Stimulated activated CD4-positive, alpha-beta T cell treated with anti-CD3 and anti-CD28 coated beads, Interleukin-1b, Interleukin-23, amount 100 ng/mL, for 48 hours (primary cell): ENCODE data around the gene ZNF215.
"Not testable (repeated sequence)": the region's sequence is repeated elsewhere in the genome, so short reads cannot be mapped to it uniquely, and the experiment has no call there.

Source experiments
- DNase-seq: peaks from one replicate; pipeline ENCODE4 v3.0.0-alpha.2; 2020

The ZNF215 gene

DNA sequence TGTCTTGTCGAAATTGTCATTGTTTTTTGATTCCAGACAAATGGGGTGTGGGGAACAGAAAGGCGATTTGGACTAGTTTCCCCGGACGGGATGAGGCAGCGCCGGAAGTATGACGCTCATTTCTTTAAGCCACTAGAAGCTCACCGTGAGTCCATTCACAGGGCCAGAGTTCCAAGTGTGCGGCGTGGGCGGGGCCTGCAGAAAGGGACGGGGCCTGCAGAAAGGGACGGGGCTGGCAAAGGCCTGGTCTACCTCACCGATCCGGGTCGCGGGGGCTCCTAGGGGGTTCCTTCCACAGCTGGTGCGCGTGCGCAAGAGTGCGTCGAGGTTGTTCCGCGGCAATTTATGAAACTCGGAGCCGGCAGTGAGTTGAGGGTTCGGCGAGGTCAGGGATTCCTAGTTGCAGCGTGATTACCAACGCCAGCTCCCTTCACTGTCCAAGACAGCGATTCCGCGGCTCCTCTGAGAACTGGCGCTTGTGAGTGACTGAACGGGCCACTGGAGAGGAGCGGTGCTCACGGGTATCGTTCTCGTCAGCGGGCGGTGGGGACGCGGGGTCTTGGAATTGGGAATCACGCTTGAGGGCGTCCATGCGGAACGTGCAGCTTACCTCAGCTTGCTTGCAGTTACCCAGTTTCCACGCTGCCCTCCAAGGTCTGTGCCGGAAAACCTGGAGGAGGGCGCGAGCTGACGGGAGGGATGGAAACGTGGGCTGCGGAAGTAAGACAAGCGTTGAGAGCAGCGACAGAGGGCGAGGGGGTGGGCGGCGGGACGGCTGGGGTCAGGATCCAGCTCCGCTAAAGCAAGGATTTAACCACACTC is at the start of gene ZNF215:
ZNF215 (plus strand) TSS at position 219 of the 822 bp plus-strand sequence. CDS start 5,847 bp downstream, outside the sequence.
- peak; percentile 42 for DNase-seq

DNA sequence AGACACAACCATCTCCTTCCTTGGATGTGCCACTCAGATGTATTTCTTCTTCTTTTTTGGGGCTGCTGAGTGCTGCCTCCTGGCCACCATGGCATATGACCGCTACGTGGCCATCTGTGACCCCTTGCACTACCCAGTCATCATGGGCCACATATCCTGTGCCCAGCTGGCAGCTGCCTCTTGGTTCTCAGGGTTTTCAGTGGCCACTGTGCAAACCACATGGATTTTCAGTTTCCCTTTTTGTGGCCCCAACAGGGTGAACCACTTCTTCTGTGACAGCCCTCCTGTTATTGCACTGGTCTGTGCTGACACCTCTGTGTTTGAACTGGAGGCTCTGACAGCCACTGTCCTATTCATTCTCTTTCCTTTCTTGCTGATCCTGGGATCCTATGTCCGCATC is 49.3 kb upstream of the ZNF215 start:
- no peak for DNase-seq

DNA sequence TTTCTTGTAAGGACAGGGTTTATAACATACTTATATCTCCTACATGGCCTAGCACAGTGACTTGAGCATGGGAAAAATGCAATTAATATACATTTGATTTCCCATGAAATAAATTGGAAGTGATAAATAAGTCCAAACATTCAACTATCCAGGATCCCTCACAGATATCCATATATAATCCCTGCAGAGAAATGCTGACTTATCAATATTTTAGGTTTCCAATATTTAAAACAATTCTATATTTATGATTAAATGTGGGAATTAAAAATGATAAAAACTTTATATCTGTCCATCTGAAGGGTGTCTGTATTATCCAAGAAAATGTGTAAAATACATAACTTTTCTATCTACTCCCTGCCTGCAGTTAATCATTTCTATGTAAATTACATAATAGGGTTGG is 43.5 kb upstream of the ZNF215 start:
- DNase-seq: no peak

DNA sequence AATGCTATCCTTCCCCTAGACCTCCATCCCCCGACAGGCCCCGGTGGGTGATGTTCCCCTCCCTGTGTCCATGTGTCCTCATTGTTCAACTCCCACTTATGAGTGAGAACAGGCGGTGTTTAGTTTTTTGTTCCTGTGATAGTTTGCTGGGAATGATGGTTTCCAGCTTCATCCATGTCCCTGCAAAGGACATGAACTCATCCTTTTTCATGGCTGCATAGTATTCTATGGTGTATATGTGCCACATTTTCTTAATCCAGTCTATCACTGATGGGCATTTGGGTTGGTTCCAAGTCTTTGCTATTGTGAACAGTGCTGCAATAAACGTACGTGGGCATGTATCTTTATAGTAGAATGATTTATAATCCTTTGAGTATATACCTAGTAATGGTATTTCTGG is 38.5 kb upstream of the ZNF215 start:
- DNase-seq: not testable (repeated sequence)

DNA sequence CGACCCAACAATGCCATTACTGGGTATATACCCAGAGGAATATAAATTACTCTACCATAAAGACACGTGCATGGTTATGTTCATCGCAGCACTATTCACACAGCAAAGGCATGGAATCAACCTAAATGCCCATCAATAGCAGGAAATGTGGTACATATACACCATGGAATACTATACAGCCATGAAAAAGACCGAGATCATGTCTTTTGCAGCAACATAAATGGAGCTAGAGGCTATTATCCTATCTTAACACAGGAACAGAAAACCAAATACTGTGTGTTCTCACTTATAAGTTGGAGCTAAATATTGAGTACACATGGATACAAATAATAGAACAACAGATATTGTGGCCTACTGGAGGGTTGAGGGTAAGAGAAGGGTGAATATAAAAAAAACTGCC is 37.4 kb upstream of the ZNF215 start:
- DNase-seq: no peak

DNA sequence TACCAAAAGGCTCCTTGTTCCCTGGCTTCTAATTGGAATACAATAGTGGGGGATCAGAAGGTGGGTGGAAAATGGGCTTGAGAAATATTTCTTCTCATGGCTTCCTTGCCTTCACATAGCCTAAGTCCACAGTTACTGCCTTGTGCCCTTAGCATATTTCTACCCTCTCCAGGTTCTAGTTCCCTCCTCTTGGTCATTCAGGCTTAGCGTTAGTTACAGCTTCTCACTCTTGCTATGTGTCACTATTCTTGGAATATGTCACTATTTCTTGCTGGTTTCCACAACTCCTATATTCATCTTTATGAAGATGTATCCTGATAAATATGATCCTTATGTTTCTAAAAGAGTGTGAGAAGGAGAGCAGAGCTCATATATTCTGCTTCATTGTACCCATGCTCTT is 36.4 kb upstream of the ZNF215 start:
- DNase-seq: no peak

DNA sequence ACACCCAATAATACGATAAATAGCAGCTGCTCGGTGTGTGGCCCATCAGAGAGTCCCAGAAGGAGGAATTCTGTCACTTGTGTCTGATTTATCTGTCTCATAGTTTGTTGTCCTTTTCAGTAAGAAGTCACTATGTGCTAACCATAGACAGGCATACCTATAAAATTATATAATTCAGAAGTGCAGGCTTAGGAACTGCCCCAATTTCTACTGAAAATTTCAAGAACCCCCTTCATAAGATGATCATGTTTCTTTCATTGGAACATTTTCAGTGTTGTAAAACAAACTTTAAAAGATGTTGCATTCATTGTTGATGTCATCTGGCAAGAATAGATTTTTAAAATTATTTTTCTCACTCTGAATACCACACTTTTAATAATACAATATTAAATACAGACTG is 33.8 kb upstream of the ZNF215 start, which contains the start of gene OR2D2:
OR2D2 (minus strand) TSS at position 101 of the 400 bp plus-strand sequence; CDS start at position 101, 0 bp downstream.
- DNase-seq: no peak

DNA sequence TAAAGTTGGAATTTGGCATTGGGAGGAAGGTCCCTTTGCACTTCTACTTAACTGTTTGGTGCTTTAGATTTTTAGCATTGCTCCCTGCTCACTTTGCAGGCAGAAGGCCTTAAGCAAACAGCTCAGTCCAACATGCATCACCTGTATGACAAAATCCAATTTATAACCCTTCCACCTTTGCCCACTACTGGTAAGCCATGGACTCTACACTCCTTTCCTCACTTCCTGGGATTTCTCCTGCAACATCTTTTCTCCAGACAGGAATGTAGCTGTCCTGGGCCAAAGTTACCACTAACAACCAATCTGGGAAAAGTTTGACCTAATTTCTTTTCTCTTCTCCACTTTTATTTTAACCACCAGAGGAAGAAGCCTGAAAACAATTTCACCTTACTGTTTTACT is 32.1 kb upstream of the ZNF215 start:
- no peak for DNase-seq

DNA sequence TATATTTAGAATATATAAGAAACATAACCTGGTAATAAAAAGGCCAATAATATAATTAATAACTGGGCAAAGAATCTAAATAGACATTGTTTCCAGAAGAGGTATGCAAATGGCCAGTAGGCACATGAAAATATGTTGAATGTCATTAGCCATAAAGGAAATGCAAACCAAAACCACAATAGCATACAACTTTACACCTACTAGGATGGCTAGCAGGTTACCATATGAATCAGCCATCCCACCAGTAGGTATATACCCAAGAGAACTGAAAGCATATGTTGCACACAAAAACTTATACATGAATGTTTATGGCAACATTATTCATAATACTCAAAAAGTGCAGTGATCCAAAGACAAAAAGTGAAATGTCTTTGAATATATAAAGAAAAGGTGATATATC is 31.2 kb upstream of the ZNF215 start:
- DNase-seq: no peak

DNA sequence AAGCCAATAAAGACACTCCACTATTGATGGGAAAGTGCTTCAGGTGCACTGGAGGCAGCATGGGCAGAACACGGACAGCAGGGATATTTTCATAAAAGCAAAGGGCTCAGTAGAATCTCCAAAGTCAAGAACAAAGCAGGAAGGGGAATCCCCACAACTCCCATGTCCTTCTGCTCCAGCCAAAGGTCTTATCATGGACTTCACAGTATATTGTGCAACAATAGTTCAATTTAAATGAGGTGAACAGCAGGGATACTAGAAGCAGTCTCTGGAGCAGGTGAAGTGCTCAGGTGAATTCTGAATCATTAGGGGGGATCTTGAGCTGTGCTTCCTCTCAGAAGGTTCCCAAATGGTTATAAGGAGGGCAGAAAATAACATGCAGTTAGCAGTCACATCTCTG is 27.3 kb upstream of the ZNF215 start:
- DNase-seq: no peak

DNA sequence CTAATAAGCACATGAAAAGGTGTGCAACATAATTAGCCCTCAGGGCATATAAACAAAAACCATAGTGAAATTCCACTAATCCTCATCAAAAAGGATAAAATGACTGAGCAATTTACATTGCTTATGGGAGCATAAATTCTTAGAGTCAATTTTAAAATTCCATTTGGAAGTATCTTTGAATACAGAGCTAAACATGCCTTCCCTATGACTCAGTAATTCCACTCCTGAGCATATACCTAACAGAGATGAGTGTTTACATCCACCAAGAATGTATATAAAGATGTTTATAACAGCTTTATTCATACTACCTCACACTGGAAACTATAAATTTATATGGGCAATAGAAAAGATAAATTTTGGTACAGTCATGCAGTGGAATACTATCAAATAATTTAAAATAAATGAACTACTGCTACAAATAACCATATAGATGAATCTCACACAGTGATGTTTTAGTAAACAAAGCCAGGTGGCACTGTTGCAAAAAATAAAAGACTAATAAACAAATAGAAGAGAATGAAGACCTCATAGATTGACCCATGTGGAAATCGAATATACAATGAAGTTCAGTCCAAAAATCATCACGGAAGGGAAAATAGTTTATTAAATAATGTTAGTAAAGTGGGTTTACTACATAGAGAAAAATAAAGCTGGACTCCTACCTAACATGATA is 25.8 kb upstream of the ZNF215 start:
- no peak for DNase-seq

DNA sequence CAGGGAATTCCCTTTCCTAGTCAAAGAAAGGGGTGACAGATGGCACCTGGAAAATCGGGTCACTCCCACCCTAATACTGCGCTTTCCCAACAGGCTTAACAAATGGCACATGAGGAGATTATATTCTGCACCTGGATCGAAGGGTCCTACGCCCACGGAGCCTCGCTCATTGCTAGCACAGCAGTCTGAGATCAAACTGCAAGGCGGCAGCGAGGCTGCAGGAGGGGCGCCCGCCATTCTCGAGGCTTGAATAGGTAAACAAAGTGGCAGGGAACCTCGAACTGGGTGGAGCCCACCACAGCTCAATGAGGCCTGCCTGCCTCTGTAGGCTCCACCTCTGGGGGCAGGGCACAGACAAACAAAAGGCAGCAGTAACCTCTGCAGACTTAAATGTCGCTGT is 21.4 kb upstream of the ZNF215 start:
- not testable (repeated sequence) for DNase-seq

DNA sequence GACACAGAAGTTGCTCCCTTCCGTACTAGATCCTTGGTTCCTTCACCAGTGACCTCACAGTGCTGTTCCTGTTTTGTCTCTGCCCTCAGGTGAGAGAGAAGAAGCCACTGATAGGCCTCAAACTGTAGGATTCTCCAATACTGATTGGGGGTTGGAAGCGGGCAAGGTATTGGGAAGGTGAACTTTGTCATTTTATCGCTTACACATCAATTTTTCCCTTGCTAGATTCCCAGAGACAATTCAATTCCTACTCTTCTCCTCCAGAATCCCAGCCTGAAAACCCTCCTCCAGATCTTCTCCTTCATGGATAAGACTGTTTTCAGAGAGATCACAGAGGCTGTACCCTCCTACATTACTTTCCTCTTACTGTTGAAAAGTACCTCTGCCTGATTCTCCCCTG is 14.8 kb upstream of the ZNF215 start:
- DNase-seq: no peak

DNA sequence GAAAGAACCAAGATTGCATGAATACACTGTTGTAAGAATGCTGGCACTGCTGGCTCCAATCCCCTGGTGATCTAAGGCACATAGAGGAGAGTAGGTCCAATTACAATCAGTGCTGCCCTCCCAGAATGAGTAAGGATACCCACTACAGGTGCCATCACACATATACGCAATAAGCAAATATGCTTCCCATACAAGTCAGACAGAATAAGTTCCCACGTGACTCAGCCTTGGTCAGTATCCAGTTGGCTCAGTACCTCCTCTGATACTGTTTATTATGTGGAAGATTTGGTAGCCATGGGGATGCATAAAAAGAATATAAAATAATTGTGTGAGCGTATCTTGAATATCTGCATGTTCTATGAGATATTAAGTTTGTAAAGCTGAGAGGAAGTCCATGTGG is 14.3 kb upstream of the ZNF215 start:
- DNase-seq: no peak

DNA sequence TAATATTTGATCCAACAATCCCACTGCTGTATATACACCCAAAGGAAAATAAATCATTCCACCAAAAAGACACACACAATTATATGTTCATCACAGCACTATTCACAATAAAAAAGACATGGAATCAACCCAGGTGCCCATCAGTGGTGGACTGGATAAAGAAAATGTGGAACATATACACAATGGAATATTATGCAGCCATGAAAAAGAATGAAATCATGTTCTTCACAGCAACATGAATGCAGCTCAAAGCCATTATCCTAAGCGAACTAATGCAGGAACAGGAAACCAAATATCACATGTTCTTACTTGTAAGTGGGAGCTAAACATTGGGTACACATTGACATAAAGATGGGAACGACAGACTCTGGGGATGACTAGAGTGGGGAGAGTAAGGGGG is 6.5 kb upstream of the ZNF215 start:
- DNase-seq: no peak

DNA sequence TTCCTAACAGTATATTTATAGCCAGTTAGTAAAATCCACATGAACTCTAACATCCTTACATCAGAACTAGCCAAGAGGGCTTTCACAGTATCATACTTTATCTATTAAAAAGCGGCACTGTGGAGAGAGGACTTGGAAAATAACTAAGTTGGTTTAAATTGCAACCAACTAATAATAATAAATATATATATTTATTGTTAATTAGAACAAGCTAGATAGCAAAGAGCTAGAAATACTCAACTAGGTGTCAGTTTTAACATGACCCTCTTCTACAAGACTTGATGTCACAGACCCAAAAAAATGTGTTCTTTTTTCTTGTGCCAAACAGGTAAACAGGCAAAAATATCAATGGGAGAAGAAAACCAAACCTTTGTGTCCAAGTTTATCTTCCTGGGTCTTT is 5.5 kb upstream of the ZNF215 start, which contains the start of gene OR2D3:
OR2D3 (plus strand) TSS at position 301 of the 400 bp plus-strand sequence; CDS start at position 301, 0 bp downstream.
- no peak for DNase-seq

DNA sequence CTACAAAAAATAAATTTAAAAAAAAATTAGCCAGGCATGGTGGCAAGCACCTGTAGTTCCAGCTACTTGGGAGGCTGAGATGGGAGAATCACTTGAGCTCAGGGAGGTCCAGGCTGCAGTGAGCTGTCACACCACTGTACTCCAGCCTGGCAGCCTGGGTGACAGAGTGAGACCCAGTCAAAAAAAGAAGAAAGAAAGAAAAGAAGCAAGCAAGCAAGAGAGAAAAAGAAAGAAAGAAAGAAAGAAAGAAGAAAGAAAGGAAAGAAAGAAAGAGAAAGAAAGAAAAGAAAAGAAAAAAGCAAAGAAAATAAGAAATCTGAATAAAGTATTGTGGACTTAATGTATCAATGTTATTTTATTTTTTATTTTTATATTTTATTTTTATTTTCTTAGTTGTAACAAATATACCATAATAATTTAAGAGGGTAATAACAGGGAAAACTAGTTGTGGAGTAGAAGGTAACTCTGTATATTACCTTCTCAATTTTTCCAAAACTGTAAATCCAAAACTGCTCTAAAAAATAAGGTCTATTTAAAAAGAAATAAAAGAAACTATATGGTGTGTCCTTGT is 1.1 kb upstream of the ZNF215 start:
- no peak for DNase-seq

DNA sequence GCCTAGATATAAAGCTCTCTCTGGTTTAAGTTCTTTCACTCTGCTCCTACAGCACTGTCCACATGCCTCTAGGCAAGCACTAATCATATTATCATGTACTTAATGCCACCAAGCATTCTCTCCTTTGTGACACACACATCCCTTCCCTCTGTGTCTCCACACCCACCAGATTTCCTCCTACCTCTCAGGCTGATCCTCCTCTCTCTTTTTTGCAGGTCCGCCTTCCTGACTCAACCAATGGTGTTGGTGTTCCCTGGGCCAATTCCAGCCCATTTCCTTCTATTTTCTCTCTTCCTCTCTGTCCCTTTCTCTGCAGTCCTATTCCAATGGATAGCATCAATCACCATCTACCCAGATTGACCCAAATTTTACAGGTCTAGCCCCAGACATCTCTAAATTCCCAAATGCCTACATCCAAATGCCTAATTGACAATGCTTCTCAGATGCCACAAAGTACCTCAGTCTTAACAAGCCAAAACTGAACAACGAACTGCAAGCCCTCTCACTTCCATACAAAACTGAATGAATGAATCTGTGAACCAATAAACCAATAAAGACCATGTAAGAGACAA is 504 bp upstream of the ZNF215 start:
- DNase-seq: no peak

DNA sequence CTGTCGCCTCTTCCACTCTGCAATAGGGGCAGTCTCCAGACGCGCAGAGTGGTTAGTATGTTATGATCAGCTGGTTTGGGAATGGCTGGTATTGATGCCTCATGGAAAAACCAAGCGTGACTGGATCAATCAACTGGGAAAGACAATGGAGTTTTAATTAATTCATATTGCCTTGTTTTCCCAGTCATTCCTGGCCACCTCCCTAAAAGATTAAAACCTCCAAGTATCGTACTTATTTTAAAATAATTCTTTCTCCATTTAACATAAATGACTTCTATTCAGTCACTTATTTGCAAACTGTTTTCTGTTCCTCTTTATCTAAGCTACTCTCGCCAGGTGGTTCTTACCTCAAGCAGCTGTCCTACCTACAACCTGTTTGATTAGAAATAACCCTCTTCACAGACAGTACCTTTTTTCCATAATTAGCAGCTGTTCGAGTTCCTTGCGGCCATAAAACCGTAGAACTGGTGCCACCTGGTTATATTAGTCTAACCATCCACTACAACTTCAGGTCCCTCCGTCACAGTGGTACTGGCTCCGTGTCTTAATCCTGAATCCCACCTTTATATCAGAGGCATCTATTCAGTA is 898 bp downstream of the ZNF215 start:
- DNase-seq: no peak

DNA sequence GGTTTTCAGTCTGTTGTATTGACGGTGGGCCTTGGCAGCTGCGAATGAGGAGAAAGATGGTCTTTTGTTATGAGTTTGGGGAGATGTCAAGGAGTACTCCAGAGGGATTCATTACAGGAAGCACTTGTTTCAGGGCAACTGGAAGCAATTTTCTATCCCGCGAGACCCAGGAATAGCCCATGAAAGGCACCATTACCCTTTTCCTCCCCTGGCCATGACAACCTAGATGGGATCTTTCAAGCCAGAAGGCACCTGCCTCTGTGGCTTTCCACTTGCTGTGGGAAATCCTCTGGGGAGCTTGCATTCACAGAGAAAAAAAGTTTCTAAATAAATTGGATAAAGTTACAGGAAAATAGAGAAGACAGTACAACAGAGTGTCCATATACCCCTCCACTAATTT is 2.7 kb downstream of the ZNF215 start:
- no peak for DNase-seq

DNA sequence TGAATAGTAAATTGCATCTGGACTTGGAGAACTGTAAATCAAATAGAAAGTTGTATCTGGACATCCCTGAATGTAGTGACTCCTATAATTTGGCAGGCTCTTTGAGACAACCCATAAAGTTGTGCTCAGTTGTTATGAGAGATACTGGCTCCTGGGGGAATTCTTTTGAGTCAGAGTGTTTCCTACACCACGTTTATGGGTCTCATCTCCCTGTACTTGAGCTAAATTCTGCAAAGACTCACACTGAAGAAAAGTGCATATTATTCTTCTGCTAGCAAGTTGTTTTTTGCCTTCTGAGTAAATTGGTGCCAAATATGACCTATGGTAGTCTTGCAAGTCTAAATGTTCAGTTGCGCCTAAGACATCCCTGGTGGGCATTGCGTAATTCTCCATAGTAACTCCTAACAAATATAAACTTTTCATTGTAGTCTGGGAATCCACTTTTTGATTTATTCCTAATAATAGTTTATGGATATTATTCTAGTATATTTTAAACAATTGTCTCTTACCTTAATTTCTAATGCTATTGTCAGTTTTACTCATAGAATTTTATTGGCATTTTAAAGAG is 5.0 kb downstream of the ZNF215 start:
- no peak for DNase-seq

DNA sequence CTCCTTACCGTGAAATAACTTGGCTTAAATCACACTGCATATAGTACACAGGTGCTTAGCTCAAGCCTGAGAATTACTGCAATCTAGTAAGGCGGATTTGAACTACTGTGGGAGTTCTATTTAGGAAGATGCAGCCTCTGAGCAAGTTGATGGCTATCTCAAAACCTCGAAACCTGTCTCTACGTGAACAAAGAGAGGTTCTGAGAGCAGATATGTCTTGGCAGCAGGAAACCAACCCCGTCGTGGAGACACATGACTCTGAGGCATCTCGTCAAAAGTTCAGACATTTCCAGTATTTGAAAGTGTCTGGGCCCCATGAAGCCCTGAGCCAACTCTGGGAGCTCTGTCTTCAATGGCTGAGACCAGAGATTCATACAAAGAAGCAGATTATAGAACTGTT is 5.9 kb downstream of the ZNF215 start:
- DNase-seq: no peak

DNA sequence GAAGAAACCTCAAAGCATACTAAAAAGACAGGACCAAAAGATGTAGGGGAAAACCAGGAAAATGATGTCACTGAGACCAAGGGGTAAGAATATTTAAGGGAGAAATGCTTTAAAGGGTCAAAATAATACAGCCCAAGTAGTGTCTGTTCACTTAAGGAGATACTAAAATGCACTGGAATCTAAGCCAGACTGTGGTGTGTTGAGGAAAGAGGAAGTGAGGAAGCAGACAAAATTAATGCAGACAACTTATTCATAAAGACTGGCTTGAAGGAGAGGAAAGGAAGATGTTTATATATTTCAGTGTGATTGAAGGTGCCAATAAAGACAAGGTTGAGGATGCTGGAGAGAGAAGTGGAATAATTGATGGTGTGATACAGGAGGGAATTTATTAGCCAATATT is 15.7 kb downstream of the ZNF215 start:
- DNase-seq: no peak
